Glomerular endothelial cell (primary cell): Measurements from ENCODE around the gene CENPC. TPM values are rescaled to one million over a fixed set of nuclear protein-coding genes. Genes with fewer than 3 reads are reported as not detected.

Experiments used
- DNase-seq: peaks from one replicate; pipeline ENCODE4 v3.0.0-alpha.2; 2011; ENCODE audit warnings: low read depth, low spot score; ENCODE audit errors: extremely low read depth
- total RNA-seq: library from RNA; depleted of rRNA; stranded (reverse); fragments of >200 nt; gene quantifications from 2 replicates; pipeline ENCODE4 v1.2.3, GENCODE V29; 2015

The CENPC gene
- total RNA-seq, 1 donor from 2014 or later, result 10.2 TPM

- DNase-seq, result no peak
These were observed 114.3 kb downstream of the CENPC start for GRCh38 chr4:67430989-67431388.

- DNase-seq, result no peak
These were observed 116.5 kb downstream of the CENPC start for GRCh38 chr4:67428819-67429218.

Other genes with a start within 250 kb of the CENPC start
- gene STAP1, start 13.2 kb upstream of the CENPC start, total RNA-seq, result not detected in 2 replicates
- 33.4 and 73.7 TPM in 2 replicates for gene UBA6, start 155.7 kb upstream of the CENPC start, total RNA-seq
- not detected in 2 replicates for gene GNRHR, start 208.9 kb upstream of the CENPC start, total RNA-seq